Measurements from ENCODE around the gene RXFP4.

DNA sequence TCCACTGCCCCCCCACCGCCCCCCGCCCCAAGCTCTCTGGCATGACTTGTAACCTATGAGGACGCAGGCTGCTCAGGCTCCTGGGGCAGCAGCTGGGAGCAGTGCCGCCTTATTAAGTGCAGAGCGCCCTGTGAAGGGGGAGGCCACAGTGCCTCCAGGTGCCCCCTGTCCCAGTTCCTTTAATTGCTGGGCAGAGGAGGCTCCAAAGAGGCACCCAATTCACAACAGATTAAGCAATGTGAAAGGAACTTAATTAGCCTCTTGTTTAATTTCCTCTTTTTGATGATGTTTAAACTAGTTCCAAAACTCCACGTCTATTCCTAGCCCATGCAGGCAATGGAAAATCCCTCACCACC, 3.0 kb downstream of the RXFP4 start:
- TF ChIP-seq, protein P1, sequence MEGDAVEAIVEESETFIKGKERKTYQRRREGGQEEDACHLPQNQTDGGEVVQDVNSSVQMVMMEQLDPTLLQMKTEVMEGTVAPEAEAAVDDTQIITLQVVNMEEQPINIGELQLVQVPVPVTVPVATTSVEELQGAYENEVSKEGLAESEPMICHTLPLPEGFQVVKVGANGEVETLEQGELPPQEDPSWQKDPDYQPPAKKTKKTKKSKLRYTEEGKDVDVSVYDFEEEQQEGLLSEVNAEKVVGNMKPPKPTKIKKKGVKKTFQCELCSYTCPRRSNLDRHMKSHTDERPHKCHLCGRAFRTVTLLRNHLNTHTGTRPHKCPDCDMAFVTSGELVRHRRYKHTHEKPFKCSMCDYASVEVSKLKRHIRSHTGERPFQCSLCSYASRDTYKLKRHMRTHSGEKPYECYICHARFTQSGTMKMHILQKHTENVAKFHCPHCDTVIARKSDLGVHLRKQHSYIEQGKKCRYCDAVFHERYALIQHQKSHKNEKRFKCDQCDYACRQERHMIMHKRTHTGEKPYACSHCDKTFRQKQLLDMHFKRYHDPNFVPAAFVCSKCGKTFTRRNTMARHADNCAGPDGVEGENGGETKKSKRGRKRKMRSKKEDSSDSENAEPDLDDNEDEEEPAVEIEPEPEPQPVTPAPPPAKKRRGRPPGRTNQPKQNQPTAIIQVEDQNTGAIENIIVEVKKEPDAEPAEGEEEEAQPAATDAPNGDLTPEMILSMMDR (IDR thresholded peaks at IDR 0.05) = no peak
- no peak for TF ChIP-seq POLR2A (IDR thresholded peaks at IDR 0.05)

All from lower leg skin (tissue), 3 donors.